Uterus (tissue), 2 donors: ENCODE measurements around the gene IQCE.

Experiments
- POLR2A ChIP-seq, 2 donors: fragments of 450-650 bp; IDR thresholded peaks; one replicate each; pipeline ENCODE4 v1.6.1; 2016; ENCODE audit warnings: antibody characterized with exemption in 2 of 2, mild to moderate bottlenecking in 1 of 2, moderate library complexity in 1 of 2
- TF ChIP-seq, protein P1 (sequence below), 4 experiments: fragments of 200-600 bp in 2 of 4; fragments of 450-650 bp in 2 of 4; sonication (generic) in 2 of 4; IDR thresholded peaks; one replicate each; pipeline ENCODE4 v1.5.1; 2016 to 2019; ENCODE audit warnings: antibody characterized with exemption in 4 of 4, mild to moderate bottlenecking in 2 of 4, moderate library complexity in 1 of 4

DNA sequence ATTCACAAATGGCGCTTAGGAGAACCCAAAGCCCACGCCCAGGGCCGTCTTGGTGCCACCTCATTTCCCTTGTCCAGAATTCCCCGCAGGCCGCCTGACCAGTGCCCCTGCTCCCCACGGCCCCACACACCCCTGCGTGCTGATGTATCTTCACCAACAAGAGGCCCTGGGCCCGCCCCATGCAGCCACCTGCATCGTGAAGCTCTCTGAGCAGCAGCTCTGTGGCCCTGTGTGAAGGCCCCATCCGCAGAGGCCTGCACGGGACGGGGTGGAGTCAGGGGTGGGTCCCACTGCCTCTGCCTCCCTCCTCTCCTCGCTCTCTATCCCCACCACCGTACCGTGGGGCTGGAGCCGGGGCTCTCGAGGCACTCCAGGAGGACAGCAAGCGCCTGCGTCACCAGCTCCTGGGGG lies 18.1 kb upstream of the IQCE start:
- TF ChIP-seq POLR2A (IDR thresholded peaks at IDR 0.05), result no peak
- TF ChIP-seq, protein P1, sequence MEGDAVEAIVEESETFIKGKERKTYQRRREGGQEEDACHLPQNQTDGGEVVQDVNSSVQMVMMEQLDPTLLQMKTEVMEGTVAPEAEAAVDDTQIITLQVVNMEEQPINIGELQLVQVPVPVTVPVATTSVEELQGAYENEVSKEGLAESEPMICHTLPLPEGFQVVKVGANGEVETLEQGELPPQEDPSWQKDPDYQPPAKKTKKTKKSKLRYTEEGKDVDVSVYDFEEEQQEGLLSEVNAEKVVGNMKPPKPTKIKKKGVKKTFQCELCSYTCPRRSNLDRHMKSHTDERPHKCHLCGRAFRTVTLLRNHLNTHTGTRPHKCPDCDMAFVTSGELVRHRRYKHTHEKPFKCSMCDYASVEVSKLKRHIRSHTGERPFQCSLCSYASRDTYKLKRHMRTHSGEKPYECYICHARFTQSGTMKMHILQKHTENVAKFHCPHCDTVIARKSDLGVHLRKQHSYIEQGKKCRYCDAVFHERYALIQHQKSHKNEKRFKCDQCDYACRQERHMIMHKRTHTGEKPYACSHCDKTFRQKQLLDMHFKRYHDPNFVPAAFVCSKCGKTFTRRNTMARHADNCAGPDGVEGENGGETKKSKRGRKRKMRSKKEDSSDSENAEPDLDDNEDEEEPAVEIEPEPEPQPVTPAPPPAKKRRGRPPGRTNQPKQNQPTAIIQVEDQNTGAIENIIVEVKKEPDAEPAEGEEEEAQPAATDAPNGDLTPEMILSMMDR (IDR thresholded peaks at IDR 0.05), result no peak
